Measurements from ENCODE around the gene RAD51B.
A peak's percentile ranks its signal among the peaks of the same experiment; 100 is the strongest.
"Not testable (repeated sequence)": the region's sequence is repeated elsewhere in the genome, so short reads cannot be mapped to it uniquely, and the experiment has no call there.

The RAD51B gene

DNA sequence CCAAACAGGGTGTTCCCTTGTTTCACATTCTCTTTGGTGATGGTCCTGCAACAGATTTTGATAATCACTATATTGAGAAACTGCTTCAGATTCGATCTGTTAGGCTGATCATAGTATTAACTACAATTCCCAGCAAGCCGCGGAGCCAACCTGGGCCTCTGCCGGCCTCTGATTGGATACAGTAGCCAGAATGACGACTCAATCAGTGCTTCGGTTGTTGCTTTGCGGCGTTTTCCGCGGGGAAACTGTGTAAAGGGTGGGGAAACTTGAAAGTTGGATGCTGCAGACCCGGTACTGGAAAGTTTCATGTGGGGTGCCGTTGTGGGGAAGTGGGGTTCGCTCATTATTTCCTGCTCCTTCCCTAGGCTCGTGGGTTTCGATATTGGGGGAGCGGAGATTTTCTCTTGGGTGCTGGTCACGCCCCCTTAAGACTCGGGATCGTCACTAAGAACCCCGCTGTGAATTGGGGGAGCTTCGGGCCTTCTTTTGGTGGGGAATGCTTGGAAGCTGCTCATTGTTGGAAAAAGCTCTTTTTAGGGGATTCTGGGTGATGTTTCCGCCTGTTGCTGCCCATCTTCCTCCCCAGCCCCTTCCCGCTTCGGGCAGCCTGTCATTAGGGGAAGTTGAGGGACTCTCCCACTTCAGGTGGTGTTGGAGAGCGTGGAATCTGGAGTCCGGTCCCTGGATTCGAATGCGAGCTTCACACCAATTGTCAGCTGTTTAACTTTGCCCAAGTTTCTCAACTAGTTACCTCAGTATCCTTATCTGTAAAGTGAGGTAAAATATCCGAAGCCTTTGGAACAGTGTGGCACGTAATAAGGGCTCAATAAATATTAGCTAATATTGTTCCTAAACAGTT, at the start of gene RAD51B:
Gene RAD51B (plus strand): TSS at position 217 of the 859 bp plus-strand sequence.
- DNase-seq (ENCODE audit: low spot score) = peak; percentile 93

DNA sequence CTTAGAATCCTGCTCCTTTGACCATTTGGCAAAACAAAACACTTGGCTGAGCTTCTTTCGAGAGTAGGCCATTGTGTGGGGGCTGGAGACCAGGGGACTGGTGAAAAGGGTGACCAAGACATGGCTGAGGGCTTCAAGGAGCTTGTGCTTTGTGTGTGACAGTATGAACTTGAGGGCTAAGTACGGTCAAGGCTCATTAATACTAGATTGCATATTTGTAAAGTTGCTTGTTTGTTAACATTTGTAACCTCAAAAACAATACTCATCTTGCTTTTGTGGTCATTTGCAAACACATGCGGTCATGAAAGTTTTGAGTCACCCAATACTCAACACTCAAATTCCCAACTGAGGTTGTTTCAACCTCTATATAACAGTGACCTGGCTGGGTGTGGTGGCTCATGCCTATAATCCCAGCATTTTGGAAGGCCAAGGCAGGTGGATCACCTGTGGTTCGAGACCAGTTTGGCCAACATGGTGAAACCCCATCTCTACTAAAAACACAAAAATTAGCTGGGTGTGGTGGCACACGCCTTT, 45.7 kb upstream of the RAD51B start:
- DNase-seq (ENCODE audit: low spot score) = no peak

DNA sequence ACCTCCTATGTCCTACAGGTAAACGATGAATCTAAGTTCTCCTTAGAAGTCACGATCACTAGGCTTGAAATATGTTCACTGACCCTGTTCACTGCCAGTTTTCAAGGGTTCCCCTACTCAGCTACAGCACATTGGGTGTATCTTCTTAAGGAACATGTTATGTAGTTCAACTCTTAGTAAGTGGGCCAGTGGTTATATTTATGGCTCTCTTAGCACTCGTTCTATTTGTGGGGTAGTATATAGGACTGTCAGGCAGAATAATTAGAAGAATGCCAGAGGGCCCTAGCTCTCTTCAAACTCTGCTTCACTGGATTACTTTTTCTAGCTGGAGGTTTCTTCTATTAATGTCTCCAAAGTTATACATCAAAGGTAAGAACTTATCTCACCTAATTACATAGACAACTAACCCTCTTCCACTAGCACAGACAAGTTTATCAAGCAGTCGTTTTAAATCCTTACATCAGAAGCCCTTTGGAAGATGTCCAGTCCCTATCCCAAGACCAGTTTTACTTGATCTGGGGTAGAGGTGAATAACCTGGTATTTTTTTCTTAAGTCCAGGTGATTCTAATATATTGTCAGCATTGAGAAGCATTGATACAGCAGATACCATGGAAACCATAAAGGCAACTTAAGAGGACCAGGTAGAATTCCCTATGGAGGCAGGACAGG, 42.8 kb upstream of the RAD51B start:
- no peak for DNase-seq (ENCODE audit: low spot score)

DNA sequence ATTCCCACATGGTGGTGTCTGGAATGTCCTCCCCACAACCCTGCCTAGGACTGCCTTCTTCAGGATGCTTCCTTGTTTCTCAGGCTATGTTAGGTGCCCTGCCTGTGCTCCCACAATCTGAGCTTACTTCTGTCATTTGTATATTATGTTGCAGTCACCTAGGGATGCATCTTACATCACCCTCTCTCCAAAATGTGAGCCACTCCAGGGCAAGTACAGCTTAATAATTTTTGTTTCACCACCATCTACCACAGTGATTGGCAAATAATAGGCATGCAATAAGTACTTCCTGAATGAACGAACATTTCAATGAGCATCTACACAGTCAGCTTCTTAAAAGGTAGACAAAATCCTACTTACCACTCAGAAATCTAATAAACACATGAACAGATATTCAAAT, 40.8 kb upstream of the RAD51B start:
- no peak for DNase-seq (ENCODE audit: low spot score)

DNA sequence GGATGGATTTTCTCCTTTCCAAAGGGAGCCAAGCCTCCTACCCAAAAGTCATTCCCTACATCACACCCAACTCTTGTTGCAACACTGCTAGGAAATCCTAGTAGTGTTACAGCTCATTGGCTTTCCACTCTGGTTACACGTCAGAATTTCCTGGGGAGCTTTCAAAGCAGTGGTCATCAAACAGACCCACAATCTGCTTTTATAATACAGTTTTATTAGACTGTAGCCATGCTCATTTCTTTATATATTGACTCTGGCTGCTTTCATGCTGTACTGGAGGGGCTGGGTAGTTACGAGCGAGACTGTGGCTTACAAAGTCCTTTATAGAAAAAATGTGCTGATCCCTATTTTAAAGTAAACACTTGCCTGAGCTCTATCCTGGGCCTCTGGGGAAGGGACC, 37.5 kb upstream of the RAD51B start:
- DNase-seq (ENCODE audit: low spot score) = no peak

DNA sequence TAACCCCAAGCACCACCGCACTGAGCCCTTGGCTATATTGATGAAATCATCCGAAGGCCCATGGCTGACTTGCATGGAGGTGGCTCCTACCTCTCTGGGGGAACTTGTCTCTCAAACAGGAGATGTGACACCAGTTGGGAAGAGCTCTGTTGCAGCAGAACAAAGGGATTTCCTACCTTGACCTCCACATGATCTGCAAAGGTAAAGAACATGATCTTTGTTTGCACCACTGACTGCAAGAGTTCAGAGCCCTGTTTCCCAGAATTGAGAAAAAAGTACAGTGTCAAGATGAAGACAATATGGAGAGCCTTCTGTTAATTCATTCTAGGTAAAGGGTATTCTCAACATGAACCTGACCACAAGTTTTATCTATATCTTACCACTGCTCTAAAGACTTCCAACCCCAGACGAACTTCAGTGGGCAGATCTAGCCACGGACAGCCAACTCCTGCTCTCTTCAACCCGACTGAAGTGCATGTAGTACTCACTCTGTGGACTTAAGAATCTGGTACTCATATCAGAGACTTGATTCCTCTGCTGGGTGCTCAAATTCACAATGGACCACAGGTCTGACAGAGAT, 35.2 kb upstream of the RAD51B start:
- DNase-seq (ENCODE audit: low spot score) = no peak

DNA sequence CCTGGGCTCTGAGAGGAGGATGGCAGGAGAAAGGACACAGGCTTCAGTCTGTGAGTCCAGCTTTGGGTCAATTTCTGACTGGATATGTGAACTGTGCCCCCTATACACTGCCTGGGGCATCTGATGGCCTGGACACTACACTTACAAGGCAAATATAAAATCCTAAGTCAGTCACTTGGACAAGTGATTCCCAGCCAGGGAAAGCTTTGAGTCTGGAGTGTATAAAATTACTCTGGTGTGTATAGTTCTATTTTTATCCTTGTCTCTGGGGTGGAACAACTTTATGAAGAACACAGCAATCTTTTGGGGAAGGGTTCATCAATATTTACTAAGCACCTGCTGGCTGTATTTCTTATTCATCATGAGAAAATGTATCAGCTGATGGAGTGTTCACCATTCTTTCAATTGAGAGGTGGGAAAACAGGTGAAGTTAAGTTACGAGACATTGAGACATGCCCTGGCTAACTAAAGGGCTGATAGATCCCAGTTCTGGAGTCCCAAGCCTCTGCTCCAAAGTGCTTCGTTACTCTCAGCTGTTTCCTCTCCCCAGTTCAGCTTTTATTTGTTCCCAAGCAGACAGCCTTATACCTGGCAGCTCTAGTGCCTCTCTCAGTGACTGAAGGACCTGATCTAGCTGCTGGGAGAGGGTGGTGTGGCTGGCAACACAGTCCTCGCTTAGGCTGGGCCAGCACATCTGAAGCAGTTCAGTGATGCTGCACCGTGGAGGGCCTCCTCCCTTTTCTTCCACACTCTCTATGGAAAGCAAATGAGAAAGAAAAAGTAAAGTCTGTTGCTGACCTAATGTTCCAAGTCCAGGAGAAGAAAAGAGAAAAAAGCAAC, 34.1 kb upstream of the RAD51B start:
- no peak for DNase-seq (ENCODE audit: low spot score)

DNA sequence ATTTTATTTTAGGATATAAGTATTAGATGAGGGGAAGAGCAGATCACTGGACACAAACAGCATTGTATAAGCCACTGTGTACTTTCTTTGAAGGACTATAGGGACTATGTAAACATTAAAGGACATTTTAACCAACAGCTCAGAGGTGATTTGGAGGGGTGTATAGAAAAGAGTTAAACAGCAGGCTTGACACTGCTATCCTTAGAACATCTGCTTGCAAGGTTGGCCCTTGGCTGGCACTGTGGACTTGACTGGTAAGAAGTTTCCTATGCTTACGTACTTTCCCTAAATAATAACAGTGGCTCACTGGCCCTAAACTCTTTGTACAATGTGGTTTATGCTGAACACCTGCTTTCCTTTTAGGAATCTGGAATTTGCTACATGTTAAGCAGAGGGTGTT, 31.9 kb upstream of the RAD51B start:
- DNase-seq (ENCODE audit: low spot score) = no peak

DNA sequence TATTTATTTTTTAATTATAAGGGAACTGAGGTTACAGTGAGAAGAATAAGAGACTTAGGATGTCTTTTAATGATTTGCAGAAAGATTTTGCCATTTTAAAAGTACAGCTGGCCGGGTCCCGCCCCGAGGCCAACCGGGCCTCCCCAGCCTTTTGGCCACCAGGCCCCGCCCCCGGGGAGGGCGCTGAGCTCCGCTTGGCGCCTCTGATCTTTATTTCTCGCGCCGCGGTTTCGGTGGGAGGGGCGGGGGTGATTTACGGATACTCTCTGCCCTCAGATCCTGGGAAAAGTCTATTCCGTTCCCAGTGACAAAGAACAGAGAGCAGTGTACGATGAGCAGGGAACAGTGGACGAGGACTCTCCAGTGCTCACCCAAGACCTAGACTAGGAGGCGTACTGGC, 20.8 kb upstream of the RAD51B start:
- no peak for DNase-seq (ENCODE audit: low spot score)

DNA sequence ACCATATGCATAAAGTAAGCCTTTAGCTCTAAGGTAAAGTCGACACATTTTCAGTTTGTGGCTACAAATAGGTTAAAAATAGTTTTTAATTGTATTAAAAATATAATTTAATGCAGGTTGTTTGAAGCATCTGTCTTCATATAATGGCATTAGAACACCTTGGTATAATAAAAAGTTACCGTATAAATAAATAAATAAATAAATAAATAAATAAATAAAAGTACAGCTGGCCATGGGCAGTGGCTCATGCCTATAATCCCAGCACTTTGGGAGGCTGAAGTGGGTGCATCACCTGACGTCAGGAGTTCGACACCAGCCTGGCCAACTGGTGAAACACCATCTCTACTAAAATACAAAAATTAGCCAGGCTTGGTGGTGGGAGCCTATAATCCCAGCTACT, 18.8 kb upstream of the RAD51B start:
- DNase-seq (ENCODE audit: low spot score) = no peak

DNA sequence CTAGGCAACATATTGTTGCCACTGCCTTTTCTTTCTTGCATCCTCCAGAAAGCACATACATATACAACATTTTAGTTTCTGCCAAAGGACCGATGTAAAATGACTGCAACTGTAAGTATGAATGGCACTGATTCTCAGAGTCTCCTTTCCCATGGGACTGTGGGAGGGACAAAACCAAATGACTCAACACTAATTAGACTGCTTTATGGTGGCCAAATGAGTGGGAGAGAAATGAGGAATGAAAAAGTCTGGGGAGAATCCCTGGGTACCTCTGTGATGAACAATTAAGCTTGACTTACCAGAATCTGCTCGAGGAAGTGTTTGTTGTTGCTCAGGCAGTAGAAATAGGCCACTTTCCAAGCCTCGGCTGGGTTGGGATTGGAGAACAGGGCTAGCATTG, 13.3 kb upstream of the RAD51B start:
- no peak for DNase-seq (ENCODE audit: low spot score)

DNA sequence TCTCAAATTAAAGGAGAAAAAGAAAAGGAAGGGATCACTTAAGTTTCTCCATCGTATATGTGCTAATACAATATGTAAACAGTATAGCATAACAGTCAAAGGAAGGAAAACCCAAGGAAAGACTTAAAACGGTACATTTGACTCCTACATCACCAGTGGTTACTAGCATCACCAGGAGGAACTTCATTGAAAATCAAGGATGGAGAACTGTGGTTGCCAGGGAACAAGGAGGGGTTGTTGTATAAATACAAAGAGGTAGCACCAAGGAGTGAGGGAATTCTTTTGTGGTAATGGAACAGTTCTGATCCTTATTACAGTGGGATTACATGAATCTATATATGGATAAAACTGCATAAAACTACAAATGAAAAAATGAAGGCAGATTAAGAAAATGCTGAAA, 4.8 kb upstream of the RAD51B start:
- DNase-seq (ENCODE audit: low spot score) = no peak

DNA sequence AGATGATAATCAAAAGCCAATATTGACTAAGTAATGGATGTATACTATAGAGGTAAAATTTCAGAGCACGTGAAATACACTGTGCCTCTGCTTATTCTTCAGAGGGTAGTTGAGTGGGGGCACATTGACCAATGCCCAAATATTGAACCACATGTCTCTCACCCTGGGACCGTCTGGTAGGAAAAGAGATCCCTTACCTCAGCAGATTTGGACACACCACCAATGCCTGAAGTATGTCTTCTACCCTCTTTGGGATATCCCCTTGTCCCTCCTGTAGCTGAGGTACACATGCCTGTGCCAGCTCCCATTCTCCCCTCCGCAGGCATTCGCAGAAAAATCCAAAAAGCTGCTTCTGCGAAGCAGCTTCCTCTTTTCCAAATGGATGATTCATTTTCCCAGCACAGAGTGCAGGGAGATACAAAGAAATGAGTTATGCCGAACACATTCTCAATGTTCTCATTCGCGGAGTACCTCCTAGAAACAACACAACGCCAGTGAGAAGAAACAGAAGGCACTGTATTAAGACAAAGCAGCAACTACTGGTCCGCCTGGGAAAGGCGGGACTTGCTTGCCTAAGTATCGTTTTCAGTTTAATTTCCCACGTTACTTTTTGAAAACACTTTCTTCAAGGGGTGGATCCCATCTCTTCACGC, 3.9 kb upstream of the RAD51B start:
- DNase-seq (ENCODE audit: low spot score) = peak; percentile 34

DNA sequence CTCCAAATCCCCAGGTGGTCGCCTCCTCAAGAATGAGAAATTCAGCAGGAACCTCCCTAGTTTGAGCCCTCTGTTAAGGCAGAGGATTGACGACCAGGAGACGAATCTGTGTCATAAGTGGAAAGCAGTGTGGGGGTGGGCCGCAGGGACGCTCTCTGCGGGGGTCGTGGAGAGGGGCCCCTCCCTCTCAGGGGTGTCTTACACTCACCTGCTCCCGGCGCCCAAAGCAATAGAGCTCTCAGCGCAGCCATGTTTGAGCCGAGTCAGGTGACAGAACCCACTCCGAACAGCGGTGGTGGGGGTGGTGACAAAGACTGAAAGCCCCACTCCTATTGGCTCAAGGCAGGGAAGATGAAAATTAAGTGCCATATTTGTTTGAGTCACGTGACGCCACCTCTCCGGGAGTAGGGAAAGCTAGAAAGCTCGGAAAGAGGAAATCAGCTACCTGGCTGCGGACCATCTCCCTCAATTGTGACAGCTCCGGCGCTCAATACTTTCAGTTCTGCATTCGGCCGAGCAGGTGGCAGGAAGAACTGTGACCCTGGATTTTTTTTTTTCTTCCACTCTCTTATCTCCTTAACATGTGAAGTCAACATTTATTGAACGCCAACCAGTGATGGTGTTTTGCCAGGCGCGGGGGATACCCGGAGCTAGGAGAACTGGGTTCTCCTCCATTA, 3.1 kb upstream of the RAD51B start, which contains the start of gene ZFYVE26:
Gene ZFYVE26 (minus strand): TSS at position 265 of the 677 bp plus-strand sequence. CDS start 627 bp downstream, outside the sequence.
- peak; percentile 95 for DNase-seq (ENCODE audit: low spot score)

DNA sequence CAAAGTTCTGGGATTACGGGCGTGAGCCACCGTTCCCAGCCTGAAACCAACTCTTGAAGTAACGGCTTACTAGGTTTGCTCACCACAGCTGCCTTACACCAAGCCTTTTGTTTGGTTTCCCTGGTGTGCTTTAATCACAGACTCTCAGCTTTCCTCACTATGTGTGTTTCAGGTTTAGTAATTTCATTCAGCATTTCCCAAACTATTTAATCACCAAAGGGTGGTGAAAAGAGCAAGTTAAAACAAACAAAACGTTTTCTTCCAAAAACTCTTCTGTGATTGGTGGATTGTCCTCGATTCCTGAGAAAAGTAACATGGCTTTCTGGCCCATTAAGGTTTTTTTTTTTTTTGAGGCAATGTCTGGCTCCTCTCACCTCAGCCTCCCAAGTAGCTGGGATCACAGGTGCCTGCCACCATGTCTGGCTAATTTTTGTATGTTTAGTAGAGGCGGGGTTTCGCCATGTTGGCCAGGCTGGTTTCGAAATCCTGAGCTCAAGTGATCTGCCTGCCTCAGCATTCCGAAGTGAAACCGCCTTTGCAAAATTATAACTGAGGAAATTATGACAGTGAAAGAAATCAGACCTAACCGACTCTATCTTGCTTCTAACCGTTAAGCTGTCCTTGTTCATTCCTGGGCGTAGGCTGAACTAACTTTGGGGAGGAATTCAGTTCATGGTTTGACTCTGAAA, 1.7 kb upstream of the RAD51B start:
- no peak for DNase-seq (ENCODE audit: low spot score)

DNA sequence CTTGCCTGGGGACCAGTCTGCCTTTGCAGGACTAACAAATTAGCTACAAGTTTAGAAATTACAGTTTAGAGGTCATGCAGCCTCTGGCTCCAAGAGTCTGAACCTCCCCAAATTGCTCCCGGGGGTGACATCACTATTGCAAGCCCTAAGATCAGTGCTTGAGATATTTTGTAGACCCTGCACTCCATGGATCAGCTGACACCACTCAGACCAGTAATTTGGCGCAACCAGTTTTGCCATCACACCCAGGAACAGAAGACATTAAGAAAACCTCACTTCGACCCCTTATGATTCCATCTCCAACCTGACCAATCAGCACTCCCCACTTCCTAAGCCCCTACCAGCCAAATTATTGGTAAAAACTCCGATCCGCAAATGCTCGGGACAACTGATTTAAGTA, 1.1 kb upstream of the RAD51B start:
- not testable (repeated sequence) for DNase-seq (ENCODE audit: low spot score)

DNA sequence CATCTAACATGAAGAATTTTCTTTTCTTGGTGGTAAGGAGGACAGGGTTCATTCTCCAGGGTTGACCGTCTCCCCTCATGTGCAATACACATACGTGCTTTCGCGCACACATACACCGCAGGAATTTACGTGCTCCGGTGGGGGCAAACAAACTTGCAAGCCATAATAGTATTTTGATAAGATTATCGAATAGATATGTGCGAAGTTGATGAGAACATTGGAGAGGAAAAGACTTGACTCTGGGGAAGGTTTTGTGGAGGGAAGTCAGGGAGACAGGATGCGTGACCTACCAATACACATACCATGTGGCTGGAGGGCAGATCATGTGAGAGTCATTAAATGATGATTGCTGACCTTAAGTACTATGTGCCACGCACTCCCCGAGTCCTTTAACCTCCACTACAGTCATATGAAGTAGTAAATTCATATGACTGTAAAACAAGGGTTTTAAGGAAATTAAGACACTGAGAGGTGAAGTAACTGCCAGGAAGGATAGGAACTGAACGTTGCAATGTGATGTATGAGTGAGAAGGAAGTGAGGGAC, 921 bp downstream of the RAD51B start:
- peak; percentile 22 for DNase-seq (ENCODE audit: low spot score)

DNA sequence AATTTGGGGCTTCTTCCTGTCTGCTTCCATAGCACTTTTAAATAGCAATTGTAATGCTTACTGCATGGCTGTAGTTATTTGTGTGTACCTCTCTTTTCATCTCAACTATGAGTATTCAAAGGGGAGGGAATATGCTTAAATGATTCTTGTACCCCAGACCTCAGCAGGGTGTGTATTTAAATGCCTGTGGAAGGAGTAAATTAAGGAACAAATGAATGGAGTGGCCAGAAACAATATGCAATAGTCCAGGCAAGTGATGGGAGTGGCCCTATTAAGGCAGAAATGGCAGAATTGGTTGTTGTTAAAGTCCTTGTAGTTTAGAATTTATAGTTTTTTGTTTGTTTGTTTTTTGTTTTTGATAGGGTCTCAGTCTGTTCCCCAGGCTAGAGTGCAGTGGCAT, 1.5 kb downstream of the RAD51B start:
- DNase-seq (ENCODE audit: low spot score) = no peak

DNA sequence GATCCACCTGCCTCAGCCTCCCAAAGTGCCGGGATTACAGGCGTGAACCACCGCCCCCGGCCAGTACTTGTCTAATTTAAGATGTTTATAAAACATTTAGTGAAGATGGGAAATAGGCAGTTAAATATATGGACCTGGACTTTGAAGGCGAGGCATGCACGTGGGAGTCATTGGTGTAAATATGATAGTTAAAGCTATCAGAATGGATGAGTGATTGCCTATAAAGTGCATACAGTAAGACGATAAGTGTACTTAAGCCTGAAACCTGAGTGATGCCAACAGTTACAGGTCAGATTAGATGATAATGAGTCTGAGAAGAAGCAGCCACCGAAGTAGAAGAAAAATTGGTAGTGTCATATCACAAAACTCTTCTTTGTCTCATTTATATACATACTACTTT, 11.5 kb downstream of the RAD51B start:
- DNase-seq (ENCODE audit: low spot score) = no peak

DNA sequence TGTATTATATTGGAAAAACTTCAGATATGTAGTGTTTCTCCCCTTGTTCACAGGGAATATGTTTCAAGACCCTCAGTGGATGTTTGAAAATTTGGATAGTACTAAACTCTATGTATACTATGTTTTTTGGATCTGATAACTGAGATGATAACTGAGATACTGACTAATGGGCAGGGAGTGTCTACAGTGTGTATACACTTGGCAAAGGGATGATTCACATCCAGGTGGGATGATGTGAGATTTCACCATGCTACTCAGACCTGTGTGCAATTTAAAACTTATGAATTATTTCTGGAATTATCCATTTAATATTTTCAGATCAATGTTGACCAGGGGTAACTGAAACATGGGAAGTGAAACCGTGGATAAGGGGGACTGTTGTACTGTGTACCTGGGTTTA, 13.8 kb downstream of the RAD51B start:
- DNase-seq (ENCODE audit: low spot score) = no peak

Measured in hepatic stellate cell (primary cell).